MM.1S (cell line): Measurements from ENCODE around the gene TEX48.

Source experiments
- DNase-seq: peaks from one replicate; pipeline ENCODE4 v3.0.0-alpha.2; 2015
- H2AFZ ChIP-seq: fragments of 300-600 bp; sonication (generic); 2 replicates; pipeline ENCODE4 v1.6.0; 2016; ENCODE audit warnings: antibody characterized with exemption, low read length
- H3F3A ChIP-seq: fragments of 300-600 bp; sonication (generic); 2 replicates; pipeline ENCODE4 v1.6.1; 2016; ENCODE audit warnings: mild to moderate bottlenecking, antibody characterized with exemption, low read length, moderate library complexity, mixed read lengths; ENCODE audit not compliant: insufficient read depth
- H3K27ac ChIP-seq: fragments of 300-600 bp; sonication (generic); 2 replicates; pipeline ENCODE4 v1.5.1; 2016; ENCODE audit warnings: mild to moderate bottlenecking, low read length
- H3K27me3 ChIP-seq: fragments of 300-600 bp; sonication (generic); replicated peaks from 2 replicates; pipeline ENCODE4 v1.6.0; 2016; ENCODE audit warnings: low read length; ENCODE audit not compliant: insufficient read depth
- H3K36me3 ChIP-seq: fragments of 300-600 bp; sonication (generic); replicated peaks from 2 replicates; pipeline ENCODE4 v1.6.1; 2016; ENCODE audit warnings: mild to moderate bottlenecking, low read length, mixed read lengths; ENCODE audit not compliant: insufficient read depth
- H3K4me1 ChIP-seq: fragments of 300-600 bp; sonication (generic); 2 replicates; pipeline ENCODE4 v1.6.1; 2016; ENCODE audit warnings: low read length, mixed read lengths
- H3K4me2 ChIP-seq: fragments of 300-600 bp; sonication (generic); 2 replicates; pipeline ENCODE4 v1.6.0; 2016; ENCODE audit warnings: low read depth, low read length
- H3K4me3 ChIP-seq: fragments of 300-600 bp; sonication (generic); 2 replicates; pipeline ENCODE4 v1.5.1; 2016; ENCODE audit warnings: low read length, mixed read lengths
- H3K79me2 ChIP-seq: fragments of 300-600 bp; sonication (generic); 2 replicates; pipeline ENCODE4 v1.6.1; 2016; ENCODE audit warnings: mixed run types, low read length, mixed read lengths
- H3K9ac ChIP-seq: fragments of 300-600 bp; sonication (generic); 2 replicates; pipeline ENCODE4 v1.6.1; 2016; ENCODE audit warnings: low read length, mixed read lengths
- H3K9me2 ChIP-seq: fragments of 300-600 bp; sonication (generic); replicated peaks from 2 replicates; pipeline ENCODE4 v1.6.1; 2016; ENCODE audit warnings: mild to moderate bottlenecking, low read length, mixed read lengths; ENCODE audit not compliant: insufficient read depth
- H3K9me3 ChIP-seq: fragments of 300-600 bp; sonication (generic); replicated peaks from 2 replicates; pipeline ENCODE4 v1.6.1; 2016; ENCODE audit warnings: mild to moderate bottlenecking, low read length, mixed read lengths; ENCODE audit not compliant: insufficient read depth
- H4K20me1 ChIP-seq: fragments of 300-600 bp; sonication (generic); 2 replicates; pipeline ENCODE4 v1.6.1; 2016; ENCODE audit warnings: mild to moderate bottlenecking, low read length, moderate library complexity, mixed read lengths; ENCODE audit not compliant: insufficient read depth
- CTCF ChIP-seq: fragments of 300-600 bp; sonication (generic); IDR thresholded peaks from 2 replicates; pipeline ENCODE4 v1.5.1; 2016; ENCODE audit warnings: antibody characterized with exemption, low read length, mixed read lengths
- EZH2 ChIP-seq: fragments of 300-600 bp; sonication (generic); optimal IDR thresholded peaks from 2 replicates; pipeline ENCODE3; 2017; ENCODE audit warnings: low read depth, mild to moderate bottlenecking, antibody characterized with exemption, low read length, mixed read lengths
- EZH2phosphoT487 ChIP-seq: fragments of 300-600 bp; sonication (generic); IDR thresholded peaks from 2 replicates; pipeline ENCODE4 v1.6.1; 2018; ENCODE audit warnings: antibody characterized with exemption, low read length

The TEX48 gene

GRCh38 chr9:114701988-114702387, 20.0 kb upstream of the TEX48 start:
- H3K4me1 ChIP-seq = peaks cover 11% of the 10 kb centered on the region
- no peak for TF ChIP-seq CTCF
- no peak for TF ChIP-seq EZH2phosphoT487
- TF ChIP-seq EZH2 = no peak
- H3K4me2 ChIP-seq = no peak overlapping the region

GRCh38 chr9:114697951-114698351, 16.0 kb upstream of the TEX48 start:
- Histone ChIP-seq H3K79me2 (no peaks in the 10 kb centered on the region), H3K9me2 (no peaks in the 10 kb centered on the region), H3K36me3 (no peaks in the 10 kb centered on the region), H3K4me2 (peak overlapping the region; percentile 35), H2AFZ (no peak overlapping the region), H3K4me3 (no peak overlapping the region), H3K27me3 (no peaks in the 10 kb centered on the region), H3K27ac (no peak overlapping the region), H4K20me1 (no peaks in the 10 kb centered on the region), H3K4me1 (peaks cover 32% of the 10 kb centered on the region), H3K9me3 (no peaks in the 10 kb centered on the region), H3K9ac (no peak overlapping the region), H3F3A (peaks cover 20% of the 10 kb centered on the region)
- no peak for TF ChIP-seq EZH2phosphoT487
- no peak for TF ChIP-seq CTCF
- TF ChIP-seq EZH2 = no peak
- DNase-seq = no peak

More at GRCh38 chr9:114701988-114702387, 20.0 kb upstream of the TEX48 start:
- Histone ChIP-seq H4K20me1 (no peaks in the 10 kb centered on the region), H3K79me2 (no peaks in the 10 kb centered on the region), H3F3A (peaks cover 8% of the 10 kb centered on the region), H3K27me3 (no peaks in the 10 kb centered on the region), H3K36me3 (no peaks in the 10 kb centered on the region), H3K27ac (no peak overlapping the region), H2AFZ (no peak overlapping the region), H3K9ac (no peak overlapping the region), H3K9me2 (no peaks in the 10 kb centered on the region), H3K4me3 (no peak overlapping the region), H3K9me3 (no peaks in the 10 kb centered on the region)
- DNase-seq = no peak

DNA sequence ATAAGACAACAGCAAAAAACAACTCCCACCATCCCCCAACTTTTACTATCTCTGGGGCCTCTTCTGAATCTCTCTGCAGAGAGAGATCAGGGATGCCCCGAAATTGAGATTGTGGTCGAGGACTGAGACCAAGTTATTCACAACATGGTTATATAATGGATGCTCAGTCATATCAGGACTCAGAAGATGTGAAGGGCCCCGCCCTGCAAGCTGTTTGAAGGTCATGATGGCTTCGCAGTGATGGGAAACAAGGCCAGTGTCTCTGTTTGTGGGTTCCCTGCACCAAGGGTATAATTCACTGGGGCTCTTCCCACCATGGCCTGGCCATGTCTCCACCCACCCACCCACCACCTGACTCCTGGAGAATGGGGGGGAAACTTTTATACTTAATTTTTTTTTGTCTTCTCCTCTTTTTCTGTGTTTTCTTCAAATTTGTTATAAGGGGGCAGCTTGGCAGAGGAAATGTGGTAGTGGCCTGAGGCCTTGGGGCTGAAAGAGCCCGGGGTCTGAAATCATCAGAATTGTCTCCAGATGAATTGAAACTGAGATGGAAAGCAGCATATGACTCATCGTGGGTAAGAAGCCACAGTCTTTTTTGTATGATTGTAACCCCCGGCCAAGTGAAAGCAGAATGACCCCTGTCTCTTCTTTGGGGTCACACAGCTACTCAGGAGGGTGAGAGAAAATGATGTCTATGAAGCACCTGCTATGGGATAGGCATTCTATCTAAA, 15.0 kb upstream of the TEX48 start:
- Histone ChIP-seq H3K36me3 (no peaks in the 10 kb centered on the region), H4K20me1 (no peaks in the 10 kb centered on the region), H3K4me2 (peak overlapping the region; percentile 35), H3K4me1 (peaks cover 32% of the 10 kb centered on the region), H3K27ac (peak overlapping the region; percentile 4; the same call in 1 of the 2 replicates), H3K27me3 (no peaks in the 10 kb centered on the region), H3K9me2 (no peaks in the 10 kb centered on the region), H3F3A (peaks cover 20% of the 10 kb centered on the region), H3K9ac (no peak overlapping the region), H3K4me3 (no peak overlapping the region), H3K79me2 (no peaks in the 10 kb centered on the region), H3K9me3 (no peaks in the 10 kb centered on the region), H2AFZ (no peak overlapping the region)
- peak; percentile 78 for DNase-seq
- TF ChIP-seq CTCF (no peak), EZH2phosphoT487 (no peak), EZH2 (no peak)
